Activated CD4-positive, CD25-positive, alpha-beta regulatory T cell treated with anti-CD3 and anti-CD28 coated beads, Interleukin-2, amount 50 U/mL, for 24 hours (primary cell): ENCODE data around the gene JMJD8.
A peak's percentile ranks its signal among the peaks of the same experiment; 100 is the strongest.
"Not testable (repeated sequence)": the region's sequence is repeated elsewhere in the genome, so short reads cannot be mapped to it uniquely, and the experiment has no call there.

Experiments used
- ATAC-seq, 2 donors: fragments of 150-1000 bp; cut with Tn5 transposase; one replicate each; pipeline ENCODE4 v1.10.0; 2021; ENCODE audit warnings: mild to moderate bottlenecking in 1 of 2, moderate library complexity in 1 of 2

Gene JMJD8

DNA sequence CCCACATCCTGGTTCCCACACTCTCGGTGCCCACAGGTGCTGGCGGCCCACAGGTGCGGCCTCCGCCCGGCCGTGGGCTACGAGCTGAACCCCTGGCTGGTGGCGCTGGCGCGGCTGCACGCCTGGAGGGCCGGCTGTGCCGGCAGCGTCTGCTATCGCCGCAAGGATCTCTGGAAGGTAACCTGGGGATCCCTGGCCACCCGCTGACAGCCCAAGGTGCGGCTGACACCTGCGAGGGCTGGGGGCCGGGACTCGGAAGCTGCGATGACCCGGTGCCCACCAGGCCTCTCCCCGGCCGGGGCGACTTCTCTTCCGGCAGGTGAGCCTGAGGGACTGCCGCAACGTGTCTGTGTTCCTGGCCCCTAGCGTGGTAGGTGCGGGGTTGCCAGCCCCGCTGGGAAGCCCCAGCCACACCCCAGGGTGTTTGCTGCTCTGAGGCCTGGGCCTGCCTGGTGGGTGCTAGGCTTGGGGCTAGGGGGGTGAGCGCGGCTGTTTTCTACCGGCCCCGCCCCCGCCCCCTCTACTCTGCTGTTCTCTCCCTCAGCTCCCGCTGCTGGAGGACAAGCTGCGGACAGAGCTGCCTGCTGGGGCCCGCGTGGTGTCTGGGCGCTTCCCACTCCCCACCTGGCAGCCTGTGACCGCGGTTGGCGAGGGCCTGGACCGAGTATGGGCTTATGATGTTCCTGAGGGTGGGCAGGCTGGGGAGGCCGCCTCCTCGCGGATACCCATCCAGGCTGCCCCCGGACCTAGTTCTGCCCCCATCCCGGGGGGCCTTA is 37.8 kb upstream of the JMJD8 start:
- peak in 1 of 2 donors; percentile 0 for ATAC-seq

GRCh38 chr16:720990-721764 is 37.0 kb upstream of the JMJD8 start, which contains the start of gene ANTKMT:
ANTKMT (plus strand) TSS chr16:721146; CDS start chr16:721275, 129 bp downstream.
- peak; percentile 82 to 83 for ATAC-seq

DNA sequence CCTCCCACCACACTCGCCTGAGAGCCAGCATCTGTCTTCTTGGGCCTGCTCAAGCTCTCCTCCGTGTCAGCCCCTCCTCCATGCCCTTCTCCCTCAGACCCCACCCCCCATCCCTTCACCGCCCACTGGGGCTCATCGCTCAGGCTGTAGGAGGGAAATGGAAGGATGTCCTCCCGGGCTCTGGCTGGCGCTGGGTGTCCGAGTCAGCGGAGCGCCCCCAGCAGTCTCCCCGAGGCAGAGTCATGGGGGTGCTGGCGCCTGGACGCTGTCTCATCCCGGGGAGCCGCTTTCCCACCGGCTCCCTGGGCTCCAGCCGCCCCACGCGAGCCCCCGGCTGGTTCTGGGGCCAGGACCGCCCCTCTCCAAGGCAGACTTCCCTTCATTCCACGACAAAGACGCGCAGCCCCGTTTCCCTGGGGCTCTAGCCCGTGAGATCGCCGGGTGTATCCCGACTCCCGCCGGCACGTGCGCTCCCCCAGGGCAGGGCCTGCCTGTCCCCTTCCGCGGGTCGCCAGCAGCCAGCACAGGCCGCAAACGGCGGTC is 36.4 kb upstream of the JMJD8 start:
- ATAC-seq, result peak; percentile 19 to 25

GRCh38 chr16:719815-720446 is 35.8 kb upstream of the JMJD8 start:
- no peak for ATAC-seq

- no peak for ATAC-seq
Measured at GRCh38 chr16:718922-719321, 34.8 kb upstream of the JMJD8 start.

GRCh38 chr16:718389-718788 is 34.3 kb upstream of the JMJD8 start:
- no peak for ATAC-seq

DNA sequence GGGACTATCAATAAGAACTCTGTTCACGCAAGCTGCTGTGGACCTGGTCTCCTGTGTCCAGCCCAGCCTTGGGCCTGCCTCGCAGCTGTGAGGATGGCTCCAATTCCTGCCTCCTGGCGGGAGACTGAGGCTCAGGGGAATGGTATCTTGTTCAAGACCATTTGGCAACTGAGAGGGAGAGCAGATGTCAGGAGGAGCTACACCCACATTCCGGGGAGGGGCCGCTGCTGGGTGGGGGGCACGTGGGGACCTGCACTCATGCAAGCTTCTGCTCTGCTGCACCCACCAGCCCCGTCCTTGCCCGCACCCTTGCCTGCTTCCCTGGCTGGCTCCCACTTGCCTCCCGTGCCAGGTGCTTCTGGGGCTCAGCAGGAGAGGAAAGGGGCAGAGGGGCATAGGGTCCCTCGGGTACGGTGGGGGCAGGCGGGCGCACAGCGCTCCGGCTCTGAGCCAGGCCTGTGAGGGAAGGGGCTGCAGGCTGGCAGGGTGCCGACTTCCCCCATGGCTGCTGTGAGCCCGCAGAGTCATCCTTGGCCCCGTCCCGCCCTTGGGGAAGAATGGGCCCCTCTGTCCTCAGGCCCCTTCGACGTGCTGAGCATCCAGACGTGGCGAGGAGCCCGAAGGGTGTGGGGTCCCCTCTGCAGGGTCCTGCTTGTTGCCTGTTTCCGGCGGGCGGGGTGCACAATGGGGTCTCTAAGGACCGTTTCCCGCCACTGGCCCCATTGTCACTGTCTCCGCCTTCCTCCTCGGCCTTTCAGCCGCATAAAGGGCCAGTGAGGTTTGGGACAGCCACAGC is 33.5 kb upstream of the JMJD8 start:
- ATAC-seq, result no peak

GRCh38 chr16:716768-717325 is 32.7 kb upstream of the JMJD8 start:
- ATAC-seq, result no peak

DNA sequence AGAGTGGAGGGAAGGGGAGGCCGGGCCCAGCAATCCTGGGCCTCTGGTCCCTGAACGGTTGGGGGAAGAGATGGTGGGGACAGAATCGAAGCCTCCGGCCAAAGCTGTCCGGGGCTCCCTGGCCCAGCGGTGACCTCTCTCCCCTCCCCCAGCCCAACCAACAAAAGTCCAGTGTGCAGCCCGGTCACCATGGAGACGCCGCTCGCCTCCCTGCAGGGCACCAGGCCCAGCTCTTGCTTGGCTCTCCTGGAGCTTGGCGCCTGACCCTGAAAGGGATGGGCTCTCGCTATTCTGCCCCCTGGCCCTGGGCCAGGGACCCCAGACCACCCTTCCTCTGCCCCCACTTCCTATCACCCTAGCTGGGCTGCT is 32.0 kb upstream of the JMJD8 start:
- no peak for ATAC-seq

GRCh38 chr16:715477-716199 is 31.5 kb upstream of the JMJD8 start:
- ATAC-seq, result peak; percentile 20 to 21

DNA sequence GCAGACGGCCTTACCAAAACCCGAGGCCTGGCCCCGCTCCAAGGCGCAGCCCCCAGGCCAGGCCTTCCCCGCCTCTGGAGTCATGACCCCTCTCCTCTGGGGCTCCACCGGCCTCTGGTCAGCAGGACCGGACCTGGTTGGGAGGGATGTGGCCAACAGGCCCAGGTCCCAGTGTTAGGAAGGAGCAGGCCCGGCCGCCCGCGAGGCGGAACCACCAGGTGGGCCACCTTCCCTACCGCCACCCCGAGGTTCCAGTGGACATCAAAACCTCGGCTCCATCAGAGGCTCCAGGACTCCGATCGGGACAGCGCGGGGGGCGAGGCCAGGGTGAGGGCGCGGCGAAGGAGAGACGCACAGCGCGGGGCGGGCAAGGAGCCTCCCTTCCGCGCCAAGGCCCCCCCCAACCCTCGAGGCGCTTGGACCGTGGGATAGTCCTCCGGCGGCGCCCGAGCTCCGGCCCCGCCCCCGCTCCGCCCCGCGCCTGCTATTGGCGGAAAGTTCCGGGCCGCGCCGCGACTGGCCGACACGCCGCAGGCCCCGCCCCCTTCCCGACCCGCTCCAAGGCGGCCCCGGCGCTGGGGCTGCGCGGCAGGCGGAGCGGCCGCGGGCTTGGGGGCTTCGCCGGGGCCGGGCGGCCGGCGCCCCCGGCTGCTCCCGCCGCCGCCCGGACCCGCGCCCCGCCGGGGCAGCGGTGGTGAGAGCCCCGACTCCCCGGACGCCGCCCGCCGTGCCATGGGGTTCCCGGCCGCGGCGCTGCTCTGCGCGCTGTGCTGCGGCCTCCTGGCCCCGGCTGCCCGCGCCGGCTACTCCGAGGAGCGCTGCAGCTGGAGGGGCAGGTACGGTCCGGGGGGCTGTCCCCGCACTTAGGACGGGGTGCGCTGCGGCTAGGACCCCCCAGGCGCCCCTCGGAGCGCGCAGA is 30.7 kb upstream of the JMJD8 start, which contains the start of gene METRN:
Gene METRN (plus strand): TSS at position 561 of the 919 bp plus-strand sequence. CDS start 172 bp downstream, at position 733.
- ATAC-seq, result peak; percentile 86 to 89

DNA sequence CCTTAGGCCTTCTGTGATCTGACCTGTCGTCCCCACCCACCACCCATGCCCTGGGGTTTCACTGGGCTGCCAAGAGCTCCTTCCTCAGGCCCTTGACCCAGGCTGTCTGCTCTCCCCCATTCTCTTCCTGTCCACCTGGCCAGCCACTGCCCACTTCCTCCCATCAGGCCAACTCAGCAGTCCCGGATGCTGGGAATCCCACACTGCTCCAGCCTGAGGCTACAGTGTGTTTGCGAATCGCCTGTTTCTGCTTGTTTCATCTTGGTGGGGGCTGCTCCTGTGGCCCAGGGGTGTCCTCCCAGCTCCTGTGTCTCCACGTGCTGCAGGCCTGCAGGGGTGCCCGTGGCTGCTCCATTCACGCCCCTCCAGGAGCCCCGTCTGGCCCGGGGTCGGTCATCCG is 29.9 kb upstream of the JMJD8 start:
- no peak for ATAC-seq

- not testable (repeated sequence) for ATAC-seq
Measured at GRCh38 chr16:712740-713250, 28.7 kb upstream of the JMJD8 start.

- peak; percentile 64 to 66 for ATAC-seq
Measured at GRCh38 chr16:711548-712320, 27.6 kb upstream of the JMJD8 start.

DNA sequence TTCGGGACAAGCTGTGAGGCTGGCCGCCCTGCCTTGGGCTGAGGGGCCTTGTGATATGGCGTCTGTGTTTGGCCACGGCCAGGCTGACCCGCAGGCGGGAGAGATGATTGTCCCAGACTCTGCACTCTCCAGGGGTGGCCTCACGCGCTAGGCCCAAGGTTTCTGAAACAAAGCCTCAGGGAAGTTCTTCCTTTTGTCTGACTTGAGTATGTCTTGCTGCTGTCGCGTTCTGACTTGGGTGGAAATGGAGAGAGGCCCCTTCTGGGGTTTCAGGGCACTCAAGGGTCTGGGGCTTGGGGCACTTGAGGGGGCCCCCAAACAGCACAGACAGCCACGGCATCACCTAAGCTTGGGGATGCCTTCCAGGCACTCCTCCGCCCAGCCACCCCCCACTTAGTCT is 26.9 kb upstream of the JMJD8 start:
- no peak for ATAC-seq

DNA sequence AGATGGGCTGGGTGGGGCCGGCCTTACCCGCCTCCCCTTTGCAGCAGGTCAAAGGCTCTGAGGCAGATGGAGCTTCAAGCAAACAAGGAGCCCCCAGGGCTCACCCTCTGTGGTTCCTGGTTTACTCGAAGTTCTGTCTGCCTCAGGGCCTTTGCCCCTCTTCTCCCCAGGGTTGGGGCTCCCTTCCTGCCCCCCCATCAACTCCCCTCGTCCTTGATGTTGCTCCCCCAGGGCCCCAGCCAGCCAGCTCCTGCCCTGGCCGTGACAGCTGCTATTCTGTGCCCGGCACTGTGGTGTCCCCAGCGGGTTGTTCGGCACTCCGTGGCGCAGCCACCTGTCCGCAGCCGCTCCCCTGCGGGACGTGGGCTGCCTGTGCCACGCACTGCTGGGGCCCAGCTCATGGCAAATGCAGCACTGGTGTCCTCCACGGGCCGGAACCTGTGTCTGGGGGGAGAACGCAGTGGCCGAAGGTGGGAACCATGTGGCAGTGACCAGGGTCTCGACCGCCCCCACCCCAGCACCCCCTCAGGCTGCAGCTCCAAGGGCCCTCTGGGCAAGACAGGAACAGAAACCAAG is 26.5 kb upstream of the JMJD8 start:
- no peak for ATAC-seq

DNA sequence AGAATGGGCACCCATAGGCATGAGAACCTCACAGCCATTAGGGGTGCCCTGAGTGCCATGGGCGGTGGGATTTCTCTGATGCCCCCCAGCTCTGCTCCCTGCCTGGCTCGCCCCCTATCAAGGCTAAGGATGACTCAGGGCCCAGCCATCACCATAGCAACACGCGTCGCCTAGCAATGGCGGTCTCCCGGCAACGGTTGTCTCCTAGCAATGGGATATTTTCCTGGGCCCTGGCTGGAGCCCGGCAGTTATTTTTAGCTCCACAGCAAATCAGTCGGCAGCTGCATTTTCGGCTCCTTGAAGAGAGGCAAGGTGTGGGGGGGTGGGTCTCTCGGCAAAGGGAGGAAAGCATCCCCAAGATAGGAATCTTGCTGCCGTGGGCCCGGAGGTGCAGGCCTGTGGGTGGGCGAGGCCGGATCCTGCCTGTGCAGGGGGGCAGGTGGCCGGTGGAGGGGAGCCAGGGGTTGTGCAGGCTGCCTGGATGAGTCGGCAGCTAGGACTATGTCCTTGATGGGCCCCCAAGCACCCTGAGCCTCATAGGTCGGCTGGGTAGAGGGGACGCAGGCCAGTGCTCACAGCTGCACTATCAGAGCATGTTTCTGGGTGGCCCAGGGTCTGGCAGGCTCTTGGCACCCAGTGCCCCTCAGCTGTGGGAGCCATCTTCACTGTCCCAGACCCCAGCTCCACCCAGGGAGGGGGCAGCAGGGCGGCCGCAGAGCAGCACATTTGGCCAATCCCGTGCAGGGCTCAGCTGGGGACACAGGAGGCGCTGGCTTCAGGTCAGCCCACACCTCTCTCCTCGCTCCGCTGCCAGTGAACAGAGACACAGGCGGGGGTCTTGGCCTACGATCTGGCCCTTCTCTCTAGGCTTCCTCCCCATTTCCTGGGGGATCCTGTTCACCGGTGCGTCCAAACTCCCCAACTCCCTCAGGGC is 25.7 kb upstream of the JMJD8 start:
- ATAC-seq, result no peak
